Large intestine (tissue), 3 donors: ENCODE results near the gene PPFIA2. TPM values are rescaled to one million over a fixed set of nuclear protein-coding genes. Genes with fewer than 3 reads are reported as not detected.

Source experiments
- DNase-seq, 2 donors: peaks; one replicate each; pipeline versions ENCODE4 v3.0.0 to v3.0.0-alpha.2; 2013
- H3K27ac ChIP-seq: one replicate; pipeline ENCODE4 v1.5.1; 2013; ENCODE audit warnings: low read length
- H3K27me3 ChIP-seq: 2 replicates; pipeline ENCODE4 v1.6.1; 2013; ENCODE audit warnings: low read length; ENCODE audit not compliant: control insufficient read depth, insufficient read depth
- H3K36me3 ChIP-seq: 2 replicates; pipeline ENCODE4 v1.6.1; 2013; ENCODE audit warnings: low read length; ENCODE audit not compliant: control insufficient read depth, insufficient read depth
- H3K4me1 ChIP-seq: one replicate; pipeline ENCODE4 v1.6.1; 2013; ENCODE audit warnings: low read length; ENCODE audit not compliant: control insufficient read depth, insufficient read depth
- H3K4me3 ChIP-seq: one replicate; pipeline ENCODE4 v1.5.1; 2013; ENCODE audit warnings: low read length
- H3K9me3 ChIP-seq: one replicate; pipeline ENCODE4 v1.6.1; 2013; ENCODE audit warnings: mild to moderate bottlenecking, low read depth, low read length, moderate library complexity; ENCODE audit not compliant: control insufficient read depth
- WGBS: methylation state at CpG from one replicate; pipeline ENCODE4 v1.1.5; 2013; ENCODE audit warnings: low lambda C conversion rate; ENCODE audit not compliant: insufficient coverage; 5-methylcytosine and 5-hydroxymethylcytosine counted together
- polyA plus RNA-seq: library from polyadenylated mRNA; unstranded; fragments of 120-200 nt; gene quantifications from one replicate; pipeline ENCODE4 v1.2.1, GENCODE V29; 2013

The PPFIA2 gene
- polyA plus RNA-seq, 1 donor, result 2.4 TPM

- H3K27me3 ChIP-seq, result no peaks in the 10 kb centered on the region
- no peak for DNase-seq
- no peaks in the 10 kb centered on the region for H3K36me3 ChIP-seq
- H3K9me3 ChIP-seq, result no peaks in the 10 kb centered on the region
- no peak overlapping the region for H3K4me3 ChIP-seq
- no CpG with 5 or more reads among the region's 2 CpGs for WGBS
- H3K27ac ChIP-seq, result no peak overlapping the region
- H3K4me1 ChIP-seq, result no peaks in the 10 kb centered on the region
Measured at GRCh38 chr12:81329085-81329484, 430.1 kb downstream of the PPFIA2 start.

DNA sequence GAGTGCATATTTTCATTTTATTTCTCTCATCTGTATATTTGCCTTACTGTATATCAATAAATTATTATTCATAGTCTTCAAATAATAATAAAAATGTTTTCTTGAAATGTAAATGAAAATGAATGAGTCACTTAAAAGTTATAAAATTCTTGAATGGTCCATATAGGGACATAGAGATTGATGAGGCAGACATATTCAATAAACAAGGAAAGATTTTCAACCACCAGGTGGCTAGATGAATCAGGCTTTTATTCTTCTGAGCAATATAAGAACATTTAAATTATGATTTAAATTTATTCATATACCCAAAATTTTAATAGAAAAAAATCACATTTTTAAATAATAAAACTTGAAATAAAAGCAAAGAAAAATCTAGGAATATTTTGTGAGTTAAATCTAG lies 431.7 kb downstream of the PPFIA2 start:
- Histone ChIP-seq H3K4me1 (no peaks in the 10 kb centered on the region), H3K4me3 (no peak overlapping the region), H3K27ac (no peak overlapping the region), H3K27me3 (no peaks in the 10 kb centered on the region), H3K9me3 (no peaks in the 10 kb centered on the region), H3K36me3 (no peaks in the 10 kb centered on the region)
- no peak for DNase-seq

DNA sequence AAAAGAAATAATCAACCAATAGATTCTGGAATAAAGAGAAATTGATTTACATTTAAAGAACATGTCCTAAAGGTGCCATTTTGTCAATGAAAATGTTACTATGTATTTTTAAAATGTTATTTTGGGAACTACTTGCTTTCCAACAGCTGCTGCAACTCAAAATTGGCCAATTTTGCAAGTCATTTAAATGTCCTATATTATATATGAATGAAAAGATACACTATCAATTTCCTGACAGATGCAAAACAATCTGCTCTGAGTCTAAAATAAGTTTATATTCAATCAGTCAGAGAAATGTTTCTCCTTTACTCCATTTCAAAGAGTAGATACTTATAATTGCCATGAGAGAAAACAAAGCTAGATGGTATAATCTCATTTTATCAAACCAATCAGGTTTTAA lies 434.1 kb downstream of the PPFIA2 start:
- DNase-seq, result no peak

DNA sequence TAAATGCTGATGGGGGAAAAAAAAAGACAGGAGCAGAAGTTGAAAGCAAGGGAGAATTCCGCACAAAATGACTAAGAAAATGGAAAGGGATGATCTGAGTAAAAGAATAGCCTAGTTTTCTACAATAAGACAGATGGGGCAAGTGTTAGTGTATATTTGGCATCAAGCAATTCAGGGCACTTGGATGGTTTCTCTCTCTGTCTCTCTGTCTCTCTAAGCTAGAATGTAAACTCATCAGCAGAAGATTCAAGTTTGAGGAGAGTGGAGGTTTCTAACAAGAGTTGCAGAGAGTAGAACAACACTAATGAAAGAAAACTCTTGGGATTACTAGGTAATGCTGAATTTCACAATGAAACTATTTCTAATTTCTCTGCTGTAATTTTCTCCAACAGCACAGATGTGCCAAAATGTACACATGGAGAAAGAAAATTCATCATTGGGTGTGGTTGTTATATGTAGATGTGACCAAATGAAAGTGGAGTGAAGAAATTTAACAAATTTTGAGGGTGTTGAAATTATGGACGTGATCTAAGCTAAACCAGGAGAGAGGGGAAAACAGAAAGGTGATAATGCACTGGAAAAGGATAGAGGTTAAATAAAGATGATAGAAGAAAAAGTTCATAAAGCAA lies 444.1 kb downstream of the PPFIA2 start:
- no peaks in the 10 kb centered on the region for H3K27me3 ChIP-seq
- WGBS, result 90% methylated on average over 2 of the region's 2 CpGs
- no peak overlapping the region for H3K27ac ChIP-seq
- no peaks in the 10 kb centered on the region for H3K36me3 ChIP-seq
- H3K4me1 ChIP-seq, result no peaks in the 10 kb centered on the region
- no peaks in the 10 kb centered on the region for H3K9me3 ChIP-seq
- no peak for DNase-seq
- no peak overlapping the region for H3K4me3 ChIP-seq

More for the DNA sequence above, 434.1 kb downstream of the PPFIA2 start:
- Histone ChIP-seq H3K27ac (no peak overlapping the region), H3K4me3 (no peak overlapping the region), H3K27me3 (no peaks in the 10 kb centered on the region), H3K9me3 (no peaks in the 10 kb centered on the region), H3K4me1 (no peaks in the 10 kb centered on the region), H3K36me3 (no peaks in the 10 kb centered on the region)

GRCh38 chr12:81303935-81304334 lies 455.2 kb downstream of the PPFIA2 start:
- H3K4me1 ChIP-seq, result no peaks in the 10 kb centered on the region
- H3K27ac ChIP-seq, result no peak overlapping the region
- no peak for DNase-seq
- H3K9me3 ChIP-seq, result no peaks in the 10 kb centered on the region
- WGBS, result no CpG with 5 or more reads among the region's 3 CpGs
- H3K36me3 ChIP-seq, result no peaks in the 10 kb centered on the region
- no peaks in the 10 kb centered on the region for H3K27me3 ChIP-seq
- no peak overlapping the region for H3K4me3 ChIP-seq

GRCh38 chr12:81300454-81300853 lies 458.7 kb downstream of the PPFIA2 start:
- no peaks in the 10 kb centered on the region for H3K4me1 ChIP-seq
- H3K9me3 ChIP-seq, result no peaks in the 10 kb centered on the region
- H3K36me3 ChIP-seq, result no peaks in the 10 kb centered on the region
- no peak for DNase-seq
- no peak overlapping the region for H3K27ac ChIP-seq
- H3K4me3 ChIP-seq, result no peak overlapping the region
- WGBS, result no CpG with 5 or more reads among the region's 2 CpGs
- no peaks in the 10 kb centered on the region for H3K27me3 ChIP-seq

GRCh38 chr12:81297601-81298000 lies 461.5 kb downstream of the PPFIA2 start:
- no peaks in the 10 kb centered on the region for H3K4me1 ChIP-seq
- no peaks in the 10 kb centered on the region for H3K36me3 ChIP-seq
- DNase-seq, result no peak
- H3K9me3 ChIP-seq, result no peaks in the 10 kb centered on the region
- no peaks in the 10 kb centered on the region for H3K27me3 ChIP-seq
- 80% methylated on average over 1 of the region's 3 CpGs for WGBS
- no peak overlapping the region for H3K4me3 ChIP-seq
- H3K27ac ChIP-seq, result no peak overlapping the region

DNA sequence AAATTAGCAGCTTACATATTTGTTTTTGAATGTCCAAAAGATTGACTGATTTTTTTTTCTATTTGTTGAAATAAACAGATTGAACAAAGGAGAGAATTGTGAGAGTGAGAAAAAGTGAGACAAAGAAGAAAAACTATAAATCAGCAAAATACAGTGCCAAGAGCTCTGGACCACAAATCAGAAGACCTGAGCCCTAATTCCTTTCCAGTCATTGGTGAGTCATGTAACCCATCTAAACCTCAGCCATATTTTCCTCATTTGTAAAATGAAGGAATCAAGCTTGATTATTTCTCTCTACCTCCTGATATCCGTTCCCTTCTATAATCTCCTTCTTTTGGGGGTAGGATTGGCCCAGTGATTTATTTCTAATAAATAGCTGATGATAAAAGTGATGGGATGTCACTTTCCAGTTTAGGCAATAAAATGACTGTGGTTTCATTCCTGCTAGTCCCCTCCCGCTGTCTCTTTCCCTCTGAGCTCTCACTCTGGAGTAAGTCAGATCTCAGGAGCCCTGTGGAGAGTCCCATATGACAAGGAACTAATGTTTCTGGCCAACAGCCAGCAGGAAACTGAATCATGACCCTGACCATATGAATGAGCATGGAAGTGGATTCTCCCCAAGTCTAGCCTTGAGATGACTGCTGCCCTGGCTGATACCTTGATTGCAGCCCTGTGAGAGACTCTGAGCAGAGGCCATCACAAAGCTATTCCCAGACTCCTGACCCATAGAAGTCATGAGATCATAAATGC lies 462.4 kb downstream of the PPFIA2 start:
- no peaks in the 10 kb centered on the region for H3K27me3 ChIP-seq
- H3K27ac ChIP-seq, result no peak overlapping the region
- H3K4me1 ChIP-seq, result no peaks in the 10 kb centered on the region
- no peaks in the 10 kb centered on the region for H3K9me3 ChIP-seq
- H3K4me3 ChIP-seq, result no peak overlapping the region
- 100% methylated on average over 1 of the region's 2 CpGs for WGBS
- DNase-seq, result no peak
- no peaks in the 10 kb centered on the region for H3K36me3 ChIP-seq

DNA sequence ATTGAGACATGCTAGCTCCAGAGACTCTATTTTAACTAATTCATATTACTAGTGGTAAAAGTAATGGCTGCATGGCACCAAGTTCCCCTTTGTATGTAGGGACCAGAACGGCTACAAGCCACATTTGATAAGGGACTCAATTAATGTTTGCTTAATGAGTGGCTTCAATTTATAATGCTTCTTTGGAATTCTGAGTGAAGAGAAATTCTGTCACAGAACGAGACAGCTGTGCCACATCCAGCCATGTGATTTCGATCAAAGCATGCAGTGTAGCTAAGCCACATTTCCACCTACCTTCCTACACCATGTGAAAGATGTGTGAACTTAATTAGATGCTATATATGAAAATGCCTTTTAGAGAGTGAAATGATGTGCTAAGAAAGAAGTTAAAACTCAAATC lies 463.9 kb downstream of the PPFIA2 start:
- whole genome bisulfite sequencing, result no CpG with 5 or more reads among the region's 3 CpGs
- H3K27ac ChIP-seq, result no peak overlapping the region
- H3K4me1 ChIP-seq, result no peaks in the 10 kb centered on the region
- H3K9me3 ChIP-seq, result no peaks in the 10 kb centered on the region
- no peak for DNase-seq
- H3K27me3 ChIP-seq, result no peaks in the 10 kb centered on the region
- no peak overlapping the region for H3K4me3 ChIP-seq
- H3K36me3 ChIP-seq, result no peaks in the 10 kb centered on the region

DNA sequence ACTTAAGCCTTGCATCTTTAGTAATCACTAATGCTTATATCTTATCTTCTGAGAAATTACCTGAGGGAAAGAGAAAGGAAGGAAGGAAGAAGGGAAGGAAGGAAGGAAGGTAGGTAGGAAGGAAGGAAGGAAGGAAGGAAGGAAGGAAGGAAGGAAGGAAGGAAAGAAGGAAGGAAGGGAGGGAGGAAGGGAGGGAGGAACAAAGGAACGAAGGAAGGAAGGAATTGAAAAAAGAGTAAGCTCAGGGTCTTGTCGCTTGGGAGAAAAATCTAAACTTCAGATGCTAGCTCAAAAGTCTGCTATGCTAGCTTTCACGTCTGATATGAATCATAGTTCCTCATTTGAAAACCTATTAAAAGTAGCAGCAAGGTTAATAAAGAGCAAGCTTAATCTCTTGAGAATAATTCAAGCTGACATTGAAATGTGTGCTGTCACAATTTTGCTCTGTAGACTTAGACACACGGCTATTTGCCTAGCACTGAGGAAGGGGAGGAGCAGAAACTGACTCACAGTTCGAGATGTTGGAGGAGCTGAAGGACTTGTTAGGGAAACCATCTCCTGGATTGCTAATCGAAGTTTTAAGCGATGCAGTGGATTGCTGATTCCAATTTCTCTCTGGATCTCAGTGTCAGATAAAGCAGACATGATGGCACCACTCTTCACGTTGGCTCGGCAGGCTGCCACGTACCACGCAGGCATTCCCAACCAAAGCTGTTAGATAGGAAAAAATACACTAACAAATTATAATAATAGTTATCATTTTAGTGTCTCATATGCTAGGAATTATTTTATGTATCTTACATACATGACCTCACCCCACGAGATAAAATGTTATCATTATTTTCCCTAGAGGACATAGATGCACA lies 464.6 kb downstream of the PPFIA2 start:
- H3K4me1 ChIP-seq, result no peaks in the 10 kb centered on the region
- no peak for DNase-seq
- no peak overlapping the region for H3K4me3 ChIP-seq
- 93% methylated on average over 3 of the region's 12 CpGs for WGBS
- H3K9me3 ChIP-seq, result no peaks in the 10 kb centered on the region
- no peaks in the 10 kb centered on the region for H3K36me3 ChIP-seq
- H3K27me3 ChIP-seq, result no peaks in the 10 kb centered on the region
- H3K27ac ChIP-seq, result no peak overlapping the region
